ENCODE results near the gene COX19.
"Not testable (repeated sequence)": the region's sequence is repeated elsewhere in the genome, so short reads cannot be mapped to it uniquely, and the experiment has no call there.

COX19 gene

GRCh38 chr7:1009747-1010146, 34.4 kb upstream of the COX19 start:
- no peak for DNase-seq

DNA sequence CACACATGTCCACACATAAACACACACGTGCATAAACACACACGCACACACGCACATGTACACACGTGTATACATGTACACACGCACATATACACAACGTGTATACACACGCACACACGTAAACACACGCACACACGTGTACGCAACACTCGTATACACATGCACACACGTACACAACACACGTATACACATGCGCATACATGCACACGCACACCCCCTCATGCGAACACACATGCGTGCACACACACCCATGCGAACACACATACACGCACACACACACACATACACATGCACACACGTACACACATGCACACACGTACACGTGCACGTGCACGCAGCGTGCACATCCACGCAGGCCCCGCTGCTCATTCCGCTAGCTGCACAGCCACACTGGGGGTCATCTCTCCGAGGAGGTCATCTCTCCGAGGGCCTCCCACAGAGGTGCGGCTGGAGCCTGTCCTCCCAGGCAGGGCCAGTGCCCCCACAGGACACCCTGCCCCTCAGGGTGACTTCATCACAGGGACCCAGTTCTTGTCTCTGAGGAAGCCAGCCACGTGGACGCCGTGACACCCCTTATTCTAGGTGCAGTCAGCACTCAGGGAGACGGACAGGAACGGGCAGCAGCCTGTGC, 33.5 kb upstream of the COX19 start:
- DNase-seq: no peak

DNA sequence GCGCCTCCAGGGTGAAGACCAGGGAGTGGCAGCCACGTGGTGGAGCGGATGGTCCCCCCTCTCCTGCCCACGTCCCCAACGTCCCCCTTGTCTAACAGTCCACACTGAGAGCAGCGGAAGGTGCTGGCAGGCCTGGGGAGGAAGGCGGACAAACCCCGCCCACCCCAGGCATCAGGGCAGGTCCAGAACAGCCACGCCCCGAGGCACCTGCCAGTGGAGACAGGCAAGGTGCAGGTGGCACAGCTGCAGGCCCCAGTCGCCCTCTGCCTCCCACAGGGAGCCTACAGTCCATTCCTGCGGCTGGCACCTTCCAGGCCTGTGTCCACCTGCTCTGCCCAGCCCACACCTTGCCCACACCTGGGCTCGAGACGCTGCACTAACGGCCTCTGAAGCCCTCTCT, 32.6 kb upstream of the COX19 start:
- no peak for DNase-seq

DNA sequence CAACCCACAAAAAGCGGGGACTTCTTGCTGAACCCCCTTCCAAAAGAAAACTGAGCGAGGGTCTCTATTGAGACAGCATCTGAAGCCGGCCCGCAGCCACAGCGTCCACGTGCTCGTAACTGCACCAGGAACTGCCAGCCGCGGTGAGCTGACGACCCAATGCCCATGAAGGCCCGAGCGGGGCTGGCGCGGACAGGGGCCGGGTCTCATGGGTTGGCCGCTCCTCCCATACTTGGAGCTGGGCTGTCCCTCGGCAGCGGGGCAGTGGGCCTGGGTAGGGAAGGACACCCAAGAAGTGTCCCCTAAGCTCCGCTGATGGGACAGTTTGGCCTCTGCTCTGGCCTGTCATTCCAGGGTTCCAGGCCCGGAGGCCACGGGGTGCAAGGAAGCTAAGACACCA, 30.0 kb upstream of the COX19 start:
- no peak for DNase-seq

- DNase-seq: no peak
Observed at GRCh38 chr7:1004018-1004852, 28.9 kb upstream of the COX19 start.

GRCh38 chr7:1002445-1002844, 27.1 kb upstream of the COX19 start:
- not testable (repeated sequence) for DNase-seq

GRCh38 chr7:1002026-1002425, 26.7 kb upstream of the COX19 start:
- not testable (repeated sequence) for DNase-seq

GRCh38 chr7:1001069-1001770, 25.9 kb upstream of the COX19 start:
- DNase-seq: not testable (repeated sequence)

GRCh38 chr7:999941-1000935, 24.9 kb upstream of the COX19 start:
- DNase-seq: no peak

DNA sequence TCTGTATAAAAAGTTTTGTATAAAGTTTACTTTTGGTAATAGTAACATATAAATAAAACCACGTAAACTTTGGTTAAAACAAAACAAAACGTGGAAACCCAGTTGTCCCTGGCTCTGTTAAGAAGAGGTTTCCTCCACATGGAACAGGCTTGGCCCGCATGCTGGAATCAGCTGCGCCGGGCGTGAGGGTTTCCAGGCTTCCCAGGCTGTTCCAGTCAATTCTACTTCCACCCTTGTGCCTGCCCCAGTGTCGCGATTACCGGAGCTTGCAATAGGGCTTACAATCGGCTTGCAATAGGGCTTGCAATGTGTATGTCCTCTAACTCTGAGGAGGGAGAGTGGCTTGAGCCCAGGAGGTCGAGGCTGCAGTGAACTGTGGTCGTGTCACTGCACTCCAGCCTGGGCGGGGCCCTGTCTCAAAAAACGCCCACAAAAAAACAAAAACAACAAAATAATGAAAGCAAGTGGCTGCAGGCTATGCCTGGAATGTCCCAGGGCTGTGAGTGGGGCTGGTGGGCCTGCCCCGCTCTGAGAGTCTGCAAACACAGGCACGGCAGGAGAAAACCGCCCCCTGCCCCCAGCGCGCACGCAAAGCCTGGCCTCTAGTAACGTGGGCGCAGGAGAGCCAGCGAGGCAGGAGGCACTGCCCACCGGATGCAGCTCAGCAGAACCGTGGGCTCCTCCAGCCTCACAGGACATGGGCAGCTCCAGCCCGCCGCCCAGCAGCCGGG, 24.0 kb upstream of the COX19 start:
- DNase-seq: no peak

DNA sequence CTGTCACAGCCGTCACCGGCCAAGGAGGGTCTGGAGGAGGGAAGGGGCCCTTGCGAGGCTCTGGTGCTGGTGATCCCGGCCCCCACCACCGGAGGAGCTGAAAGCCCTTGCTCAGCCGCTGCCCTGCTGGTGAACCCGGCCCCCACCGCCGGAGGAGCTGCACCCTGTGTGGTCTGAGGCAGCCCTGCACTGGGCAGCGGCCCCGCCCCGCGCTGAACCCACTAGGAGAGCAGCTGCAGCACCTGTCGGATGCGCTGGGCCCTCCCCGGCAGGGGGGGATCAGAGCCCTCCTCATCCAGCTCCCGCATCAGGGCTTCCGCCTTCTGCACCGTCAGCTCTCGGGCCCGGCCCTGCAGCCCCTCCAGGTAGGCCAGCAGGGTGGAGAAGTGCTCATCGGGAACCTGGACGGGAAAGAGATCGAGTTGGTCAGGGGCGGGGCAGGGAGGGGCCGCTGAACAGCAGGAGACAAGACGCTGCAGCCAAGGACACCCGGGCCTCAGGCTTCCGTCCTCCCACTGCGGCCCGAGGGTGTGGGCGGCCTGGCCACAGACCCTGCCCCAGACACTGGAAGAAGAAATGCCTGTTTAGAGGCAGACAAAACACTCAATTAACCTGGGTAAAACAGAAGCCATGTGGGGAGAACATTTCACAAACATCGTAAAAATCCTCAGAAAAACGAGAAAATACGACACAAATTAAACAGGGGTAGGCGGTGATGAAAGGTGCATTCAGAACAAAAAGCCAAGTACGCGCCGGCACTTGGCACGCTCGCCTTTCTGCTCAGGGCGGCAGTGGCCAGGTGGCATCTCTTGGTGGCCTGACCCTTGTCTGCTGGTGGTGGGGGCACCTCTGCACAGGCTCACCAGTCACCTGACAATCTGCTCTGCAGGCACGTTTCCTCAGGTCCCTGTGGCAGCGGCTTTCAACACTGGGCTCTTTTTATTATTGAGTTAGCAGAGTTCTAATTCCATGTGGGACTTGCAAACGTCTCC, 22.4 kb upstream of the COX19 start:
- no peak for DNase-seq

- no peak for DNase-seq
Observed at GRCh38 chr7:996079-996872, 20.9 kb upstream of the COX19 start.

DNA sequence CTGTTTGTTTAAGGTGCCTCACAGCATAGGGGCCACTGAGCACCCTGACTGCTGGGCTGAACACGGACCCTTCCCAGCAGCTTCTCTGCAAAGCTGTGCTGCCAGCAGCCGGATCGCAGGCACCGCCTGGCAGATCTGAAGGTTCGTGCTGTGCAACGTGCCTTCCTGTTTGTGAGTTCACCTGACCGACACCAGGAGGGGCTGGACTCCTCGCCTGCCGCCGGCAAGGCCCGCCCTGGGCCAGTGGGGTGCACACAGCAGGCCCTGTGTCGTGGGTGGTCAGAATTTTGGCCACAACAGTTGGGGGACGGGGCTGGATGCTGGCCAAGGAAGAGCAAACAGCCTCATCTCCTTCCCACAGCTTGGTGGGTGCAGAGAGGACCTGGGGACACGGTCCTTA, 20.2 kb upstream of the COX19 start:
- no peak for DNase-seq

- DNase-seq: no peak
Observed at GRCh38 chr7:994592-995308, 19.4 kb upstream of the COX19 start.

GRCh38 chr7:992709-993607, 17.6 kb upstream of the COX19 start:
- peak; percentile 97 for DNase-seq

GRCh38 chr7:991729-992656, 16.6 kb upstream of the COX19 start:
- DNase-seq: no peak

Data from activated CD4-positive, alpha-beta T cell treated with anti-CD3 and anti-CD28 coated beads, Interleukin-2, amount 50 U/mL, for 1 hour (primary cell).